ENCODE results near the gene IFNL2. TPM values are rescaled to one million over a fixed set of nuclear protein-coding genes. Genes with fewer than 3 reads are reported as not detected.

IFNL2 gene
- total and polyA plus RNA-seq, 2 donors (not counting 1 experiment from before 2014, with no cell fraction given): not detected

GRCh38 chr19:39237200-39238184 lies 30.7 kb upstream of the IFNL2 start:
- no peak for DNase-seq (ENCODE audit: low read depth in 2 of 2)
- no peak overlapping the region for H3K4me3 ChIP-seq (replicated peaks in 1 of 4; ENCODE audit: control extremely low read depth in 1 of 4, insufficient read depth in 1 of 4, low read depth in 3 of 4, low read length in 4 of 4)

DNA sequence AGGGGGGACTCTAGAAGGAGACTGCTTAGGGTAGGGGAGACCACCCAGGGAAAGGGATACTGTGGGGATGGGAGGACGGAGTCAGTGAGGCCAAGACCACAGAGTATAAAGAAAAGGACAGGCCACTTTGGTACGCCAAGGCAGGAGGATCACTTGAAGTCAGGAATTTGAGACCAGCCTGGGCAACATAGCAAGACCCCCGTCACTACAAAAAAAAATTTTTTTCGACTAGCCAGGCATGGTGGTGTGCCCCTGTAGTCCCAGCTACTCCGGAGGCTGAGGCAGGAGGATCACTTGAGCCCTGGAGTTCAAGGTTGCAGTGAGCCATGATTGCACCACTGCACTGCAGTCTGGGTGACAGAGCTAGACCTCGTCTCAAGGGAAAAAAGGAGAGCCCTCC lies 30.0 kb upstream of the IFNL2 start:
- DNase-seq (ENCODE audit: low read depth in 2 of 2): no peak
- Histone ChIP-seq H3K36me3 (ENCODE audit: control insufficient read depth, insufficient read depth, low read length) (no peaks in the 10 kb centered on the region), H4K20me1 (ENCODE audit: control insufficient read depth, extremely low read depth, insufficient read depth, low read length) (no peaks in the 10 kb centered on the region)

More at GRCh38 chr19:39237200-39238184, 30.7 kb upstream of the IFNL2 start:
- TF ChIP-seq, protein P1, sequence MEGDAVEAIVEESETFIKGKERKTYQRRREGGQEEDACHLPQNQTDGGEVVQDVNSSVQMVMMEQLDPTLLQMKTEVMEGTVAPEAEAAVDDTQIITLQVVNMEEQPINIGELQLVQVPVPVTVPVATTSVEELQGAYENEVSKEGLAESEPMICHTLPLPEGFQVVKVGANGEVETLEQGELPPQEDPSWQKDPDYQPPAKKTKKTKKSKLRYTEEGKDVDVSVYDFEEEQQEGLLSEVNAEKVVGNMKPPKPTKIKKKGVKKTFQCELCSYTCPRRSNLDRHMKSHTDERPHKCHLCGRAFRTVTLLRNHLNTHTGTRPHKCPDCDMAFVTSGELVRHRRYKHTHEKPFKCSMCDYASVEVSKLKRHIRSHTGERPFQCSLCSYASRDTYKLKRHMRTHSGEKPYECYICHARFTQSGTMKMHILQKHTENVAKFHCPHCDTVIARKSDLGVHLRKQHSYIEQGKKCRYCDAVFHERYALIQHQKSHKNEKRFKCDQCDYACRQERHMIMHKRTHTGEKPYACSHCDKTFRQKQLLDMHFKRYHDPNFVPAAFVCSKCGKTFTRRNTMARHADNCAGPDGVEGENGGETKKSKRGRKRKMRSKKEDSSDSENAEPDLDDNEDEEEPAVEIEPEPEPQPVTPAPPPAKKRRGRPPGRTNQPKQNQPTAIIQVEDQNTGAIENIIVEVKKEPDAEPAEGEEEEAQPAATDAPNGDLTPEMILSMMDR (conservative IDR thresholded peaks at IDR 0.05 in 1 of 2, IDR thresholded peaks at IDR 0.05 in 1 of 2; ENCODE audit: low read depth in 1 of 2, low read length in 2 of 2): no peak
- TF ChIP-seq EZH2 (IDR thresholded peaks at IDR 0.05; ENCODE audit: low read length, missing control alignments): no peak
- Histone ChIP-seq H3K9ac (ENCODE audit: insufficient read depth, low read length) (no peak overlapping the region), H3K27me3 (ENCODE audit: control insufficient read depth, insufficient read depth, low read length) (peaks cover 4% of the 10 kb centered on the region), H4K20me1 (ENCODE audit: control insufficient read depth, extremely low read depth, insufficient read depth, low read length) (no peaks in the 10 kb centered on the region), H3K9me3 (ENCODE audit: control insufficient read depth, insufficient read depth, low read depth, low read length) (no peaks in the 10 kb centered on the region), H3K4me2 (ENCODE audit: extremely low read depth, insufficient read depth, low read length) (no peak overlapping the region), H3K4me1 (ENCODE audit: control insufficient read depth, extremely low read depth, insufficient read depth, low read length) (no peaks in the 10 kb centered on the region), H3K36me3 (ENCODE audit: control insufficient read depth, insufficient read depth, low read length) (no peaks in the 10 kb centered on the region), H3K27ac (ENCODE audit: insufficient read depth, low read length) (no peak overlapping the region), H3K79me2 (ENCODE audit: control insufficient read depth, insufficient read depth, low read length) (no peaks in the 10 kb centered on the region), H2AFZ (ENCODE audit: low read length) (no peak overlapping the region)

GRCh38 chr19:39238944-39239343 lies 29.3 kb upstream of the IFNL2 start:
- no peaks in the 10 kb centered on the region for H3K36me3 ChIP-seq (ENCODE audit: control insufficient read depth, insufficient read depth, low read length)
- peaks cover 4% of the 10 kb centered on the region for H3K27me3 ChIP-seq (ENCODE audit: control insufficient read depth, insufficient read depth, low read length)
- no peak overlapping the region for H3K27ac ChIP-seq (ENCODE audit: insufficient read depth, low read length)
- no peak overlapping the region for H3K4me3 ChIP-seq (replicated peaks in 1 of 4; ENCODE audit: control extremely low read depth in 1 of 4, insufficient read depth in 1 of 4, low read depth in 3 of 4, low read length in 4 of 4)
- H3K9ac ChIP-seq (ENCODE audit: insufficient read depth, low read length): no peak overlapping the region
- H3K4me2 ChIP-seq (ENCODE audit: extremely low read depth, insufficient read depth, low read length): no peak overlapping the region
- H3K4me1 ChIP-seq (ENCODE audit: control insufficient read depth, extremely low read depth, insufficient read depth, low read length): no peaks in the 10 kb centered on the region
- no peaks in the 10 kb centered on the region for H3K79me2 ChIP-seq (ENCODE audit: control insufficient read depth, insufficient read depth, low read length)
- no peak for DNase-seq (ENCODE audit: low read depth in 2 of 2)
- H4K20me1 ChIP-seq (ENCODE audit: control insufficient read depth, extremely low read depth, insufficient read depth, low read length): no peaks in the 10 kb centered on the region
- no peaks in the 10 kb centered on the region for H3K9me3 ChIP-seq (ENCODE audit: control insufficient read depth, insufficient read depth, low read depth, low read length)
- no peak for TF ChIP-seq EZH2 (IDR thresholded peaks at IDR 0.05; ENCODE audit: low read length, missing control alignments)
- H2AFZ ChIP-seq (ENCODE audit: low read length): no peak overlapping the region

More for the DNA sequence above, 30.0 kb upstream of the IFNL2 start:
- H3K4me2 ChIP-seq (ENCODE audit: extremely low read depth, insufficient read depth, low read length): no peak overlapping the region
- no peaks in the 10 kb centered on the region for H3K9me3 ChIP-seq (ENCODE audit: control insufficient read depth, insufficient read depth, low read depth, low read length)
- no peak overlapping the region for H3K9ac ChIP-seq (ENCODE audit: insufficient read depth, low read length)
- no peaks in the 10 kb centered on the region for H3K79me2 ChIP-seq (ENCODE audit: control insufficient read depth, insufficient read depth, low read length)
- peaks cover 4% of the 10 kb centered on the region for H3K27me3 ChIP-seq (ENCODE audit: control insufficient read depth, insufficient read depth, low read length)
- no peak overlapping the region for H2AFZ ChIP-seq (ENCODE audit: low read length)
- H3K27ac ChIP-seq (ENCODE audit: insufficient read depth, low read length): no peak overlapping the region
- no peak for TF ChIP-seq EZH2 (IDR thresholded peaks at IDR 0.05; ENCODE audit: low read length, missing control alignments)
- TF ChIP-seq, protein P1 (conservative IDR thresholded peaks at IDR 0.05 in 1 of 2, IDR thresholded peaks at IDR 0.05 in 1 of 2; ENCODE audit: low read depth in 1 of 2, low read length in 2 of 2): no peak
- H3K4me3 ChIP-seq (replicated peaks in 1 of 4; ENCODE audit: control extremely low read depth in 1 of 4, insufficient read depth in 1 of 4, low read depth in 3 of 4, low read length in 4 of 4): no peak overlapping the region
- no peaks in the 10 kb centered on the region for H3K4me1 ChIP-seq (ENCODE audit: control insufficient read depth, extremely low read depth, insufficient read depth, low read length)
